WTC11 (cell line): ENCODE measurements around the gene GALNT18.

Experiments used
- CTCF ChIP-seq: fragments of 200-600 bp; IDR thresholded peaks from 2 replicates; pipeline ENCODE4 v1.8.0; 2022; ENCODE audit warnings: antibody characterized with exemption
- USF2 ChIP-seq: sonication (generic); formaldehyde crosslinking; IDR thresholded peaks from 2 replicates; pipeline ENCODE4 v1.8.1; 2023; ENCODE audit warnings: mild to moderate bottlenecking, missing genetic modification reagents, moderate library complexity

- TF ChIP-seq CTCF (no peak), USF2 (no peak)
Measured at GRCh38 chr11:11668781-11669180, 47.0 kb upstream of the GALNT18 start.
